Measurements from ENCODE around the gene PTPRN2. TPM values are rescaled to one million over a fixed set of nuclear protein-coding genes. Genes with fewer than 3 reads are reported as not detected.

The PTPRN2 gene
- total RNA-seq, 1 experiment from 2014 or later = 2.1 TPM

- intact Hi-C loops (cut with micrococcal nuclease) = no loop called here
- no peak overlapping the region for H3K4me3 ChIP-seq (replicated peaks in 1 of 2; ENCODE audit: low read depth in 1 of 2, low read length in 2 of 2)
- no peaks in the 10 kb centered on the region for H3K9me3 ChIP-seq (ENCODE audit: control insufficient read depth in 1 of 2, insufficient read depth in 1 of 2, low read depth in 1 of 2, low read length in 2 of 2)
- no peak overlapping the region for H2AFZ ChIP-seq (ENCODE audit: low read depth, low read length, poor library complexity, severe bottlenecking)
- CTCF ChIA-PET = no interaction called here
- H3K9me2 ChIP-seq (ENCODE audit: insufficient read depth) = no peaks in the 10 kb centered on the region
- ATAC-seq = no peak
- H4K20me1 ChIP-seq (ENCODE audit: insufficient read depth) = no peaks in the 10 kb centered on the region
- no peak for DNase-seq (ENCODE audit: low read depth, low spot score)
- TF ChIP-seq SIN3A (IDR thresholded peaks at IDR 0.05; ENCODE audit: low read depth) = no peak
- TF ChIP-seq MAX (IDR thresholded peaks at IDR 0.05) = no peak
- no peak for TF ChIP-seq JUND (IDR thresholded peaks at IDR 0.05)
- no peak for TF ChIP-seq SP1 (IDR thresholded peaks at IDR 0.05; ENCODE audit: low read depth)
- no peak for TF ChIP-seq CEBPB (IDR thresholded peaks at IDR 0.05; ENCODE audit: low read depth)
- no peak for TF ChIP-seq CTCF (IDR thresholded peaks at IDR 0.05 in 2 of 3, conservative IDR thresholded peaks at IDR 0.05 in 1 of 3; ENCODE audit: borderline replicate concordance in 1 of 3, insufficient read depth in 1 of 3, low read depth in 2 of 3, low read length in 2 of 3)
- no peak for TF ChIP-seq REST (IDR thresholded peaks at IDR 0.05; ENCODE audit: low read depth)
- no peak for TF ChIP-seq EZH2phosphoT487 (IDR thresholded peaks at IDR 0.05; ENCODE audit: borderline replicate concordance)
- TF ChIP-seq ELF1 (IDR thresholded peaks at IDR 0.05; ENCODE audit: borderline replicate concordance, low read depth) = no peak
- no peak for TF ChIP-seq RAD21 (IDR thresholded peaks at IDR 0.05; ENCODE audit: low read depth)
- TF ChIP-seq ZFX (IDR thresholded peaks at IDR 0.05) = no peak
- TF ChIP-seq SRF (IDR thresholded peaks at IDR 0.05; ENCODE audit: low read depth) = no peak
- TF ChIP-seq FOSL1 (IDR thresholded peaks at IDR 0.05; ENCODE audit: low read depth) = no peak
- no peak for TF ChIP-seq POLR2AphosphoS5 (IDR thresholded peaks at IDR 0.05; ENCODE audit: low read depth, low read length)
- H3K9ac ChIP-seq (ENCODE audit: low read length) = no peak overlapping the region
- H3K4me1 ChIP-seq (ENCODE audit: control insufficient read depth in 1 of 2, insufficient read depth in 2 of 2, low read length in 2 of 2) = peaks cover 0 to 8% of the 10 kb centered on the region in 2 experiments; a peak in 1 of 4 replicates
- H3K36me3 ChIP-seq (ENCODE audit: control insufficient read depth in 1 of 2, insufficient read depth in 2 of 2, low read length in 2 of 2) = no peaks in the 10 kb centered on the region
- no peak overlapping the region for H3K27ac ChIP-seq (ENCODE audit: low read depth, low read length)
- RAD21 ChIA-PET (ENCODE audit: low non-redundant PET in 1 of 2, low total read pairs in 2 of 2, uncharacterized antibody in 2 of 2, unreplicated experiment in 2 of 2) = no interaction called here
- peaks cover 9% of the 10 kb centered on the region for H3K27me3 ChIP-seq (ENCODE audit: insufficient read depth, low read length)
- no peak overlapping the region for H3K4me2 ChIP-seq (ENCODE audit: low read length)
- H3K79me2 ChIP-seq (ENCODE audit: insufficient read depth, low read length) = no peaks in the 10 kb centered on the region
- no TSS peak for BruUV-seq (replicated peaks)
- POLR2A ChIA-PET = no interaction called here
Observed at GRCh38 chr7:157828190-157828589, 759.4 kb downstream of the PTPRN2 start.
